Measurements from ENCODE around the gene YWHAH. TPM values are rescaled to one million over a fixed set of nuclear protein-coding genes. Genes with fewer than 3 reads are reported as not detected.

YWHAH gene
- total RNA-seq, 1 donor from 2014 or later: 60.4 TPM

Other genes starting within 250 kb of the YWHAH start
- 16.4 TPM for gene PRR14L, start 194.4 kb upstream of the YWHAH start, total RNA-seq
- gene DEPDC5, start 190.5 kb upstream of the YWHAH start, total RNA-seq: 16.7 TPM
- 223 TPM for gene SLC5A1, start 98.7 kb downstream of the YWHAH start, total RNA-seq
- gene C22orf42, start 214.8 kb downstream of the YWHAH start, total RNA-seq: not detected